Measurements from ENCODE around the gene PNMT. TPM values are rescaled to one million over a fixed set of nuclear protein-coding genes. Genes with fewer than 3 reads are reported as not detected.

The PNMT gene
- 3.3 and 5.4 TPM in 2 replicates for total RNA-seq (ENCODE audit: low replicate concordance)
- long read RNA-seq, partial matches to known transcripts: 0 of 1 reads
- long read RNA-seq, other reads (novel, unspliced or antisense): 0 of 1 reads

GRCh38 chr17:39667945-39668924 lies at the start of gene PNMT:
Gene PNMT, plus strand, starts transcription at chr17:39668453. Its CDS starts 23 bp downstream, at chr17:39668476.
- Mint-ChIP-seq H3K27ac (peak within 1 kb of the TSS; percentile 48), H3K9me3 (no peaks in the 10 kb centered on the region), H3K4me1 (ENCODE audit: unreplicated experiment) (peaks cover 10% of the 10 kb centered on the region), H3K4me3 (peak within 1 kb of the TSS; percentile 79), H3K27me3 (peaks cover 12% of the 10 kb centered on the region), H3K36me3 (no peaks in the 10 kb centered on the region)
- DNase-seq (ENCODE audit: extremely low spot score, unreplicated experiment): peak; percentile 84
- peak; percentile 80 for TF ChIP-seq CTCF (conservative IDR thresholded peaks at IDR 0.05)

GRCh38 chr17:39618956-39619785 lies 49.1 kb upstream of the PNMT start:
- no peaks in the 10 kb centered on the region for H3K9me3 Mint-ChIP-seq
- H3K27me3 Mint-ChIP-seq: peaks cover 74% of the 10 kb centered on the region
- H3K4me1 Mint-ChIP-seq (ENCODE audit: unreplicated experiment): peaks cover 6% of the 10 kb centered on the region
- peak overlapping the region; percentile 44 for H3K4me3 Mint-ChIP-seq
- no peak for DNase-seq (ENCODE audit: extremely low spot score, unreplicated experiment)
- no peak for TF ChIP-seq CTCF (conservative IDR thresholded peaks at IDR 0.05)
- H3K36me3 Mint-ChIP-seq: no peaks in the 10 kb centered on the region
- H3K27ac Mint-ChIP-seq: no peak overlapping the region

DNA sequence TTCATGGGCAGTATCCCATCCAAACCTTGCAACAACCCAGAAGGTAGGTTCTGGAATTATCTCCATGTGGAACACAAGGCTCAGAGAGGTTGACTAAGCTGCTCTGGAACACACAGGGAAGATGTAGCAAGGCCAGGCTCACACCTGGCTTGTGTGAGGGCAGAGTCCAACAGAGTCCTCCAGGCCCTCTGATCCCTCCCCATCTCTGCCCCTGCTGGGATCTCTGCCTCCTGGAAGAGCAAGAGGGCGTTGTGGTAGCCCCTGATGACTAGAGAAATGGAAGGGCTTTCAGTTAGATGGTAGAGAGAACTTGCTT lies 48.5 kb upstream of the PNMT start:
- H3K27me3 Mint-ChIP-seq: peaks cover 73% of the 10 kb centered on the region
- no peak for DNase-seq (ENCODE audit: extremely low spot score, unreplicated experiment)
- no peaks in the 10 kb centered on the region for H3K9me3 Mint-ChIP-seq
- no peak overlapping the region for H3K27ac Mint-ChIP-seq
- peaks cover 6% of the 10 kb centered on the region for H3K4me1 Mint-ChIP-seq (ENCODE audit: unreplicated experiment)
- no peak overlapping the region for H3K4me3 Mint-ChIP-seq
- no peak for TF ChIP-seq CTCF (conservative IDR thresholded peaks at IDR 0.05)
- H3K36me3 Mint-ChIP-seq: no peaks in the 10 kb centered on the region

DNA sequence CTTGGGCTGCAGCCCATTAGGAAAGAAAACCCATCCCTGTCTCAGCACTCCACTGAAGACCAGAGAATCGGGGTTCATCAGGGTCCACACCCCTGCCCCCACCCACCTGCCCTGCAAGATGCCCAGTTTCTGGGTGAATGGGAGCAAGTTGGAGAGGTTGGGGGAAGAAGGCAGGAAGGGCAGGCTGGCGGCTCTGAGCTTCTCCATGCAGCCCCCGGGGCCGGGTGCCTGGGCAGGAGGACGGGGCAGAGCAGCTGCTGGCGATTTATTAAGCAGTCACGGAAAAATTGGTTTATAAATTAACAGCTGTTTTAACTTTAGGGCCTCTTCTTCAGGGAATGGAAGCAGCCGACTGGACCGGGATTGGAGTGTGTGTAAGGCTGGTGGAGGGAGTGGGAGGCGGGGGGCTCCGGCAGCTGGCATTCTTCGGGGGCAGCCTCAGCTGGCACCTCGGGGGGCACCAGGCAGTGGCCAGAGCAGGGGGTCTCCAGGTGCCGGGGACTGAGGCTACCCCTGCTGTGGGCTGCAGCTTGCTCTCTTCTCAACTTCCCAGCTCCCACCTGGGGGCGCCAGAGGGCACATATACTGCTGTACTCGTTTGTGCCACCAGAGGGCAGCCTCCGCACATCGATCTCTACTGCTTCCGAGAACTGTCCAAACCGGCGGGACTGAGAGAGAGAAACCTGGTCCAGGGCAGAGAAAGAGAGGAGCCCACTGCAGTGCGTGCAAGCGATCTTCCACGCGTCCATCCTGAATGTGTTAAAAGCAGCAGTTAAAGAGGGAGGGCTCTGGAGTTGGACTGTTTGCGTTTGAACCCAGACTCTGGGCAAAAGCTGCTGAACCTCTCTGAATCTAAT lies 46.5 kb upstream of the PNMT start:
- H3K4me1 Mint-ChIP-seq (ENCODE audit: unreplicated experiment): peaks cover 6% of the 10 kb centered on the region
- TF ChIP-seq CTCF (conservative IDR thresholded peaks at IDR 0.05): peak; percentile 100
- peaks cover 73% of the 10 kb centered on the region for H3K27me3 Mint-ChIP-seq
- peak; percentile 93 for DNase-seq (ENCODE audit: extremely low spot score, unreplicated experiment)
- no peaks in the 10 kb centered on the region for H3K36me3 Mint-ChIP-seq
- H3K27ac Mint-ChIP-seq: no peak overlapping the region
- H3K4me3 Mint-ChIP-seq: peak overlapping the region; percentile 45
- no peaks in the 10 kb centered on the region for H3K9me3 Mint-ChIP-seq
